Suppressor macrophage treated with lipopolysaccharide for 4 hours (primary cell): ENCODE data around the gene SLC4A5.

Experiments
- DNase-seq: peaks from one replicate; pipeline ENCODE4 v3.0.0-alpha.2; 2020

Gene SLC4A5

DNA sequence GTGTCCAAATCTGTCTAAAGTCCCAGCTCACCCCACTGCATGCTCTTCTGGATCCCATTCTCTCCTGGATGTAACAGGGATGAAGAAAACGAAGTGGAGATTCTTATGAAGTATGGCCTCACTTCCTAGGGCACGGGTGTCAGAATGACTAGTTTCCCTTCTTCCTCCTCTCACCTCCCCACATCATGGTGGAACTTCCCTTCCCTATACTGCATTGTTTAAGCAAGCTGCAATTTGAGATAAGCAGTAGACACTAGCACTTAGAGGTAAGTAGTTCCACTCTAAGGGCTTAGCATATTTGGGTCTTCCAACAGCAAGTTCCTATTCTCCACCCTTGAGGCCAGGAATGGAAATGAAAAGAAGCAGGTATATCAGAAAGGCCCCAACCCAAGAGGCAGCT, 29.7 kb downstream of the SLC4A5 start:
- DNase-seq: no peak

DNA sequence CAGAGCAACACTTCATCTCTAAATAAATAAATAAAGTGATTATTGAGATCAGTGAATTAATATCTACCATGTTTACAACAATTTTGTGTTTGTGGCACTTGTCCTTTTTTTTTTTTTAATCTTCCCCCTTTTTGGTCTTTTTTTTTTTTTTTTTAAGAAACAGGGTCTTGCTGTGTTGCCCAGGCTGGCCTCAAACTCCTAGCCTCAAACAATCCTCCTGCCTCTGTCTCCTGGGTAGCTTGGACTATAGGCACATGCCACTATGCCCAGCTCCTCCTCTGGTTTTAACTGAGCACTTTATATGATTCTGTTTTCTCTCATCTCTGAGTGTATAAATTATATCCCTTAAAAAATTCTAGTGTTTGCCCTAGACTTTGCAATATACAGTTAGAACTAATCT, 30.3 kb downstream of the SLC4A5 start:
- DNase-seq: no peak

DNA sequence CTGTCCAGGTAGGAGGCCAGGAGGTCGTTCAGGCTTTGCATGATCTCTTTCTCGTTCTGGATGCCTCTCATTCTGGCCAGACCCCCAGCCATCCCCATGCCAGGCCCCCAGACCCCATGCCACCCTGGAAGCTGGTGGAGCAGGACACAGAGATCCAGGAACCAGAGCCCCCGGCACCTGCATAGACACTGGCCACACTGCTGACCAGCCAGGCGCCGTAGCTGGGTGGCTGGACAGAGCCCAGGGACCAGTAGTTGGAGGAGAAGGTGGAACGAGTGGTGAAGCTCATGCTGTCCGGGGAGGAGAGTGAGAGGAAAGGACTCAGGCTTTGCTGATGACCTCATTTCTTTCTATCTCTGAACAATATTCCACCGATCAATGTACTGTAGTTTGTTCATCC, 35.5 kb downstream of the SLC4A5 start:
- no peak for DNase-seq

DNA sequence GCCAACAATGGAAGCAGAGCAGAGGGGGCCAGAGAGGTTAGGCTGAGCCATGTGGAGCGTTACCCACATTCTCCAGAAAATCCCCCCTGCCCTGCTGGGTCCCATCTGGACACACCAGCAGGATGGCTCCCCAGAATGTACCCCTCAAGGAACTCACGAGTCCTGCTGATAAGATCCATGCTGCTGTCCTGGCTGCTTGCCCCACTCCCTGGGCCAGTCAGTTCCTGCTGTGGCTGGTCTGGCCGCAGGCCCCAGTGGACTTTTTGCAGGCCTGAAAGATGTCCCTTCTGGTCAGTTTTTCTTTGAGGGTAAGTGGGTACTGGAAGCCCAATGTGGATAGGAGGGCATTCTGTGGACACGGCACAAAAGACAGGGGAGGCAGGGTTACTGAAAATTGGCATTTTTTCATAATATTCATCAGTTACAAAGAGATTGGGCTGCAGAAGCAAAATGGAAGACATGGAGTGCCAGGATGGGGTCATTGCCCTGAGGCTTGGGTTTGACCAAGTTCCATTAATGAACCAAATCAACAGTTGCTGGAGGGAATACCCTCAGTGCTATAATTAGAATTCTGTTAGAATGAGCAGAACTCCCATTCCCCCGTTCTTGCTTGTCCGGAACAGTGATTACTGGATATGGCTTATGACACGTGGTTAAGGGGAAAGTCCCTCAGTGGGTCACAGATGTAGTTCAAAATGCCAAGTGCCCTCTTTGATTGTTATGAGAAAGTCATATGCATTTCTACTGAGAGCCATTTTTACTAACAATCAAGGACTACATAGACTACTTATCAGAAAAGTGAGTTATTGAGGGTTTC, 38.7 kb downstream of the SLC4A5 start:
- DNase-seq: peak; percentile 43

GRCh38 chr2:74302865-74303264, 40.4 kb downstream of the SLC4A5 start:
- no peak for DNase-seq

- DNase-seq: no peak
Observed at GRCh38 chr2:74301262-74301661, 42.0 kb downstream of the SLC4A5 start.

DNA sequence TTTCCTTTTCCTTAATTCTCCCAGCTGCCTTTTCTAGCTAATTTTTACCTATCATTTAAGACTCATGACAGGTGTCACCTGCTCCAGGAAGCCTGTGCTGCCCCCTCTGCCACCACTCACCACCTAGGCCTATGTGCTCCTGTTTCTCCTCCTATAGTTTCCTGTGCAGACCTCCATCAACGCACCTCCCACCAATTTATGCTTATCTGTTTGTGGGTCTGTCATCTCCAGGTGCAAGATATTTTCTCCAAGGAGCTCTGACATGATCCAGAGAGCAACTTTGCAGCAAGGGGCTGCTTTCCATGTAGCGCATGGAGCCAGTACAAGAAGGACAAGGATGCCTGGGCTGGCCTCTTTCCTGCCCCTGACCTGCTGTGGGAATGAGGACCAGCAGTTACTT, 42.7 kb downstream of the SLC4A5 start:
- DNase-seq: no peak

- no peak for DNase-seq
Observed at GRCh38 chr2:74297950-74298349, 45.3 kb downstream of the SLC4A5 start.

GRCh38 chr2:74297391-74297790, 45.8 kb downstream of the SLC4A5 start:
- DNase-seq: no peak

DNA sequence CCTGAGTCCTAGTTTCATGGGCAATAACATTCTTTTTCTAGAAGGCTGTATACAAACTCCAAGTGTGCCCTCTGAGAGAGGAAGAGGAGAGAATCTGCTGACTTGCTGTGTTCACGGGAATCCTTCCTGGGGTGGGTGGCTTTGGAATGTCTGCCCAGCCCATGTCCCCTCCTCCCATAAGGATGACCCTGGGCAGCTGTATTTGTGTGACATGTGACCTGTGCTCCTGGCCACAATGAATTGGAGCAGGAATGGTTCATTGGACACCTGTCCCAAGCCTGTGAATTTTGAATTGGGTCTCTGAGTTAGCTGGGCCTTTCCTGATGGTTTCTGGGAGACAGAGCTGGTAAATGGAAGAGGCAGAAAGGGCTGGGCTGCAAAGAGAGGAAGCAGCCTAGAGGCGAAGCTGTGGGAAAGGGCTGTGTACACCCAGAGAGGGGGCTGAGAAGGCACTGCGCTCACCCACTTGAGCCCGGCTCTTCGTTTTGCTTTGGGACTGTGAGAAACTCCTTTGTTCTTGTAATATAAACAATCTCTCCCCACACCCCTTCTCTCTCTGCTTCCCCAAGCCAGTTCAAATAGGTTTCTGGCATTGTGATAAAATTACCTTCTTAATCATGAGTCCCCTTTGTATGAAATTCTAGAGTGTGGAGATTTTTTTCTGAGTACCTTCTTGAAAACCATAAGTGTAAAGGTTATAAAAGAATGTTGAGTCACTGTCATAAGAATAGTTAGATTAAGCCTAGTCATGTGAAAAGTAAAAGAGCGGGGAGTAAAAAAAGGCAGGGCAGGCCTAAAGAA, 49.8 kb downstream of the SLC4A5 start:
- no peak for DNase-seq

DNA sequence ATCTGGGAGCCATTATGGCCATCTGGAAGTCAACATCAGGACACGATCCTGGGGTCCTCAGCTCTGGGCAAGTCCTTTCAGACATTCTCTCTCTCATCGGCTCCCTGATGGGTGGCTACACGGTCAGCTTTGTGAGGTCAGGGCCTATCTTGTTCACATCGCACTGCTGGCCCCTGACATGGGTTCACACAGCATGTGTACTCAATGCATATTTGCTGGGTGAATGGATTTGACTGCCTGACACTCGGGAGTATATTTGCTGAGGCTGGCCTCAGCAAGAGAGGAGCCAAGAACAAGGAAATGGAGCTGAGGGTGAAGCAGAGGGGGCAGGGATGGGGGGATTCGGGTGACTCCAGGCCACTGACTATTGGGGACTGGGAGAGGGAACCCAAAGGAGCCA, 50.5 kb downstream of the SLC4A5 start:
- no peak for DNase-seq

GRCh38 chr2:74291886-74292621, 51.2 kb downstream of the SLC4A5 start:
- no peak for DNase-seq

DNA sequence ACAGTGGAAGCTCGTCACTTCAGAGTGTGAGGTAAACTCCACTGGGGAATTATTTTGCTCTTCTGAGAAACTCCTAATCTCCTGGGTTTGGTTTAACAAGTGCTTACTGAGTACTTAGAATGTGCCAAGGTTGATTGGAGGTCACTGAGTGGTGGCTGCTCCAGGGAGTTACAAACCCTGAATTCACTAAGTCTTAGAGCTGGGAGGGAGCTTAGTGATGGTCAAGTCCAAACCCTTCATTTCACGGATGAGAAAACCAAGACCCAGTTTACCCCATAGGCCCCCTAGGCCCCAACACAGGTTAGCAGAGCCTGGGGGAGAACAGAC, 52.0 kb downstream of the SLC4A5 start:
- no peak for DNase-seq

GRCh38 chr2:74290466-74291217, 52.6 kb downstream of the SLC4A5 start:
- no peak for DNase-seq

GRCh38 chr2:74290066-74290465, 53.1 kb downstream of the SLC4A5 start:
- no peak for DNase-seq

DNA sequence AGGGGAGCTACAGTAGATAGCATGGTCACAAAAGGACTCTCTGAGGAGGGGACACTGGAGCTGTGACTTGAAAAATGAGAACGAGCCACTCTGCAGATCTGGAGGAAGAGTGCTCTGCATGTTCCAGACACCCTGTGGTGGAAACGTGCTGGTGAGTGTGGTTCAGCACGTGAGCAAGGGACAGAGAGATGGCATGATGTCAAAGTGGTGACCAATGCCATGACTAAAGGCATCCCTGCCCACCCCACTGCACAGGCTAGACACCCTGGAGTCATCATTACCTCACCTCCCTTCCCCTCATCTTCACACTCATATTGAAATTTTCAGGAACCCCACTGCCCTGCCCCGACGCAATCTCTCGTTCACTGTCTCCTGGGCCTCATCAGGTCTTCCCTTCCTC, 56.5 kb downstream of the SLC4A5 start:
- peak; percentile 6 for DNase-seq

GRCh38 chr2:74281141-74281975, 61.9 kb downstream of the SLC4A5 start:
- no peak for DNase-seq

- DNase-seq: no peak
Observed at GRCh38 chr2:74278694-74279093, 64.5 kb downstream of the SLC4A5 start.

DNA sequence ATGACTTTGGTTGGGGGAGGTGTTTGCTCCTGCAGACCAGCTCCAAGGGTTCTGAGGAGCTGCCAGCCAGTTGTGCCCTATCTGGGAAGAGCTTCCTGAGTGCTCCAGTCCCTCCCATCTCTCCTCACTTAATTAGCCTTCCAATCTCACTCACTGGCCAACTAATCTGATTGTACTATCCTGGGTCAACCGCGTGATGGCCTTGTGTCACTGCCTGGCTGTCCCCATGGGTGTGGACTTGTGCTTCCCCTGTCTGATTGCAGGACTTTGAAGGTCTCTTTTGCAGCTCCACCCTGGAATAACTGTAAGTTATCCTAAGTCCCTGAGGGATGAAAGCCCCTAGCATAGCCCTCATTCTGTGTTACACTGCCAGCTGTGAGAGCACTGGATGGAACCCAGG, 65.0 kb downstream of the SLC4A5 start:
- DNase-seq: no peak

GRCh38 chr2:74275228-74275627, 68.0 kb downstream of the SLC4A5 start:
- DNase-seq: no peak

DNA sequence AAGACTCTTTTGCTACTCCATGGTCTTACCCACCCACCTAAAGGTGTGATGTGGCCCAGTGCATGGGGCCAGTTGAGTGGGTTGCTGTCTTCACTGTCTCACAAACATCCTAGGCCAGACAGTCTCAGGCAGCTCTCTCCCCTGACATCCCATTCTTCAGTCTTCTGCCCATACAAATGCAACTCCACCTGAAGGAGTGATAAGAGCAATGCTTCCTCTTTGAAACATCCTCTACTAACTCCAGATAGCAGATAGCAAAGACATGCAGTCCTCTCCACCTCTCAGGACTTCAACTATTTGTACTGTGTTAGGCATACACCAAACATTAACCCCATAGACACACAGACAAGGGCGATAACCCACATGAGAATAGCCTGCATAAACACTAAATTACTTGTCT, 73.5 kb downstream of the SLC4A5 start:
- DNase-seq: no peak

- no peak for DNase-seq
Observed at GRCh38 chr2:74267068-74267467, 76.1 kb downstream of the SLC4A5 start.
